Measurements from ENCODE around the gene HOXC4. TPM values are rescaled to one million over a fixed set of nuclear protein-coding genes. Genes with fewer than 3 reads are reported as not detected.

HOXC4 gene
- polyA plus RNA-seq, 2 of the 4 experiments (the other 2 are of a cell fraction): 1.3 to 4.0 TPM

GRCh38 chr12:54045868-54046521, 7.6 kb upstream of the HOXC4 start:
- H3K4me3 ChIP-seq: no peak overlapping the region
- CTCF ChIA-PET: interaction anchor here (1.0 to 27.9 kb wide), 3 partner anchors 13 to 167 kb away, joined by 3 to 476 read pairs (median 18); partner anchors contain the start of genes HOXC5 and SMUG1
- ATAC-seq: no peak
- TF ChIP-seq TFCP2L1 (CRISPR knock-in tag; IDR thresholded peaks at IDR 0.05) (no peak), FOSL2 (IDR thresholded peaks at IDR 0.05) (no peak), FOSL2 (CRISPR knock-in tag; IDR thresholded peaks at IDR 0.05) (no peak), PBX3 (IDR thresholded peaks at IDR 0.05) (no peak), GATA3 (IDR thresholded peaks at IDR 0.05; ENCODE audit: borderline replicate concordance) (no peak), HES2 (IDR thresholded peaks at IDR 0.05) (no peak), POLR2A (IDR thresholded peaks at IDR 0.05; ENCODE audit: low read length) (no peak), KDM5A (IDR thresholded peaks at IDR 0.05) (no peak), RARB (CRISPR knock-in tag; IDR thresholded peaks at IDR 0.05) (no peak), RNF2 (IDR thresholded peaks at IDR 0.05; ENCODE audit: borderline replicate concordance, low read depth) (no peak), MAX (IDR thresholded peaks at IDR 0.05) (no peak), PHF8 (IDR thresholded peaks at IDR 0.05; ENCODE audit: borderline replicate concordance, low read depth) (no peak), RAD21 (conservative IDR thresholded peaks at IDR 0.05 in 1 of 2, IDR thresholded peaks at IDR 0.05 in 1 of 2) (no peak), E2F6 (IDR thresholded peaks at IDR 0.05; ENCODE audit: borderline replicate concordance, low read depth) (no peak), FOSB (CRISPR knock-in tag; IDR thresholded peaks at IDR 0.05) (no peak)
- 78% methylated on average over 16 of the region's 16 CpGs for WGBS (ENCODE audit: missing lambda C conversion rate)
- POLR2A ChIA-PET: no interaction called here
- no peaks in the 10 kb centered on the region for H3K9me3 ChIP-seq
- FAIRE-seq: no peak
- H3K27ac ChIP-seq: no peak overlapping the region
- DNase-seq (ENCODE audit: low read depth in 1 of 2, low spot score in 1 of 2): no peak
- H3K4me1 ChIP-seq: no peaks in the 10 kb centered on the region
- no peak overlapping the region for H3K4me2 ChIP-seq

GRCh38 chr12:54046809-54047159, 6.9 kb upstream of the HOXC4 start:
- Histone ChIP-seq H3K27ac (no peak overlapping the region), H3K4me3 (no peak overlapping the region), H3K4me1 (no peaks in the 10 kb centered on the region), H3K9me3 (no peaks in the 10 kb centered on the region), H3K4me2 (no peak overlapping the region)
- WGBS (ENCODE audit: missing lambda C conversion rate): 90% methylated on average over 27 of the region's 27 CpGs
- no peak for ATAC-seq
- no peak for FAIRE-seq
- CTCF ChIA-PET: no interaction called here
- POLR2A ChIA-PET: no interaction called here
- DNase-seq (ENCODE audit: low read depth in 1 of 2, low spot score in 1 of 2): no peak
- TF ChIP-seq RAD21 (conservative IDR thresholded peaks at IDR 0.05 in 1 of 2, IDR thresholded peaks at IDR 0.05 in 1 of 2): no peak
- no peak for TF ChIP-seq JUNB (IDR thresholded peaks at IDR 0.05)

- Histone ChIP-seq H3K27ac (no peak overlapping the region), H3K4me1 (no peaks in the 10 kb centered on the region), H3K4me2 (no peak overlapping the region), H3K9me3 (no peaks in the 10 kb centered on the region), H3K4me3 (no peak overlapping the region)
- ATAC-seq (no peak), FAIRE-seq (no peak), DNase-seq (ENCODE audit: low read depth in 1 of 2, low spot score in 1 of 2) (no peak)
- WGBS (ENCODE audit: missing lambda C conversion rate): 89% methylated on average over 61 of the region's 61 CpGs
- ChIA-PET CTCF (no interaction called here), POLR2A (no interaction called here)
- TF ChIP-seq BHLHE40 (IDR thresholded peaks at IDR 0.05; ENCODE audit: low read depth, low read length) (no peak), HEYL (CRISPR knock-in tag; IDR thresholded peaks at IDR 0.05) (no peak), ELK1 (IDR thresholded peaks at IDR 0.05; ENCODE audit: low read depth, low read length) (no peak), ZSCAN20 (CRISPR knock-in tag; IDR thresholded peaks at IDR 0.05) (no peak), ZFP36 (IDR thresholded peaks at IDR 0.05; ENCODE audit: borderline replicate concordance, partially characterized antibody) (no peak), HOXB13 (CRISPR knock-in tag; IDR thresholded peaks at IDR 0.05; ENCODE audit: low read depth) (no peak), JUNB (IDR thresholded peaks at IDR 0.05) (no peak), SREBF2 (IDR thresholded peaks at IDR 0.05) (no peak), EHF (CRISPR knock-in tag; IDR thresholded peaks at IDR 0.05) (no peak), POLR2A (IDR thresholded peaks at IDR 0.05; ENCODE audit: low read length) (no peak), FOXS1 (CRISPR knock-in tag; IDR thresholded peaks at IDR 0.05) (no peak), RFX5 (IDR thresholded peaks at IDR 0.05) (no peak), HMGXB4 (CRISPR knock-in tag; IDR thresholded peaks at IDR 0.05; ENCODE audit: borderline replicate concordance) (no peak), FOSB (CRISPR knock-in tag; IDR thresholded peaks at IDR 0.05) (no peak), NFE2L2 (conservative IDR thresholded peaks at IDR 0.05; ENCODE audit: low read length) (no peak), SMC3 (IDR thresholded peaks at IDR 0.05) (no peak)
Observed at GRCh38 chr12:54047160-54047963, 6.3 kb upstream of the HOXC4 start.

Measured in A549 (cell line).